Ishikawa (cell line): ENCODE data around the gene RANGAP1.

ENCODE experiments used
- CEBPB ChIP-seq: IDR thresholded peaks from 2 replicates; pipeline ENCODE4 v1.6.1; 2012
- CREB1 ChIP-seq: IDR thresholded peaks from 2 replicates; pipeline ENCODE4 v1.6.1; 2012; ENCODE audit warnings: low read depth
- EGR1 ChIP-seq: IDR thresholded peaks from 2 replicates; pipeline ENCODE4 v1.6.1; 2012
- EP300 ChIP-seq: IDR thresholded peaks from 2 replicates; pipeline ENCODE4 v1.6.1; 2012; ENCODE audit warnings: borderline replicate concordance
- FOXM1 ChIP-seq: IDR thresholded peaks from 2 replicates; pipeline ENCODE4 v1.6.1; 2012; ENCODE audit warnings: low read depth, borderline replicate concordance
- MAX ChIP-seq: IDR thresholded peaks from 2 replicates; pipeline ENCODE4 v1.6.1; 2012
- NFIC ChIP-seq: IDR thresholded peaks from 2 replicates; pipeline ENCODE4 v1.6.1; 2012
- RAD21 ChIP-seq: IDR thresholded peaks from 2 replicates; pipeline ENCODE4 v1.6.1; 2012; ENCODE audit warnings: low read depth
- REST ChIP-seq: IDR thresholded peaks from 2 replicates; pipeline ENCODE4 v1.6.1; 2012; ENCODE audit warnings: low read depth, mild to moderate bottlenecking
- TAF1 ChIP-seq: IDR thresholded peaks from 2 replicates; pipeline ENCODE4 v1.6.1; 2012; ENCODE audit warnings: low read depth, mild to moderate bottlenecking
- TCF12 ChIP-seq: IDR thresholded peaks from 2 replicates; pipeline ENCODE4 v1.6.1; 2012; ENCODE audit warnings: low read depth
- TEAD4 ChIP-seq: IDR thresholded peaks from 2 replicates; pipeline ENCODE4 v1.6.1; 2012
- USF1 ChIP-seq: IDR thresholded peaks from 2 replicates; pipeline ENCODE4 v1.6.1; 2012
- YY1 ChIP-seq: IDR thresholded peaks from 2 replicates; pipeline ENCODE4 v1.6.1; 2012; ENCODE audit warnings: low read depth
- ZBTB7A ChIP-seq: IDR thresholded peaks from 2 replicates; pipeline ENCODE4 v1.6.1; 2012; ENCODE audit warnings: low read depth

Gene RANGAP1

GRCh38 chr22:41222846-41223507 lies 63.0 kb downstream of the RANGAP1 start:
- TF ChIP-seq EGR1 (no peak), TAF1 (no peak), YY1 (no peak), EP300 (no peak), MAX (no peak), CEBPB (no peak), REST (no peak), CREB1 (no peak), TCF12 (no peak), RAD21 (no peak), NFIC (no peak), USF1 (no peak), ZBTB7A (no peak), TEAD4 (no peak)

- TF ChIP-seq EGR1 (no peak), REST (no peak), EP300 (no peak), NFIC (no peak), CREB1 (no peak), TAF1 (no peak)
Measured at GRCh38 chr22:41217553-41218157, 68.3 kb downstream of the RANGAP1 start.

GRCh38 chr22:41216984-41217383 lies 69.0 kb downstream of the RANGAP1 start:
- TF ChIP-seq CEBPB, result no peak
- no peak for TF ChIP-seq YY1

GRCh38 chr22:41215926-41216325 lies 70.1 kb downstream of the RANGAP1 start:
- TF ChIP-seq TAF1, result no peak
- no peak for TF ChIP-seq USF1
- TF ChIP-seq RAD21, result no peak
- no peak for TF ChIP-seq TCF12
- no peak for TF ChIP-seq NFIC
- TF ChIP-seq YY1, result no peak
- TF ChIP-seq ZBTB7A, result no peak

- no peak for TF ChIP-seq RAD21
- no peak for TF ChIP-seq REST
Measured at GRCh38 chr22:41215409-41215808, 70.6 kb downstream of the RANGAP1 start.

GRCh38 chr22:41206719-41207118 lies 79.3 kb downstream of the RANGAP1 start:
- no peak for TF ChIP-seq CREB1
- no peak for TF ChIP-seq TCF12
- no peak for TF ChIP-seq EP300
- no peak for TF ChIP-seq RAD21
- TF ChIP-seq TEAD4, result no peak
- no peak for TF ChIP-seq FOXM1
- no peak for TF ChIP-seq YY1
- no peak for TF ChIP-seq ZBTB7A
- no peak for TF ChIP-seq USF1
- TF ChIP-seq EGR1, result no peak
- TF ChIP-seq TAF1, result no peak
- no peak for TF ChIP-seq MAX
- no peak for TF ChIP-seq REST
- no peak for TF ChIP-seq CEBPB
- no peak for TF ChIP-seq NFIC
